HepG2 (cell line): ENCODE measurements around the gene SECTM1. TPM values are rescaled to one million over a fixed set of nuclear protein-coding genes. Genes with fewer than 3 reads are reported as not detected.

ENCODE experiments used
- CENPT ChIP-seq: sonication (generic); formaldehyde crosslinking; IDR thresholded peaks from 2 replicates; pipeline ENCODE4 v1.8.0; 2022; ENCODE audit warnings: low read depth, mild to moderate bottlenecking, moderate library complexity, missing genetic modification reagents
- ETV5 ChIP-seq: IDR thresholded peaks from 2 replicates; pipeline ENCODE4 v1.6.1; 2018; ENCODE audit warnings: missing biosample characterization, missing genetic modification reagents, inconsistent platforms, borderline replicate concordance
- FOXP1 ChIP-seq, 2 experiments: fragments of 450-650 bp in 1 of 2; IDR thresholded peaks; 2 replicates each; pipeline ENCODE4 v1.6.1; 2017 to 2018; ENCODE audit warnings: antibody characterized with exemption in 1 of 2
- KLF9 ChIP-seq: IDR thresholded peaks from 2 replicates; pipeline ENCODE4 v1.6.1; 2016; ENCODE audit warnings: low read depth
- POGK ChIP-seq: sonication (generic); formaldehyde crosslinking; conservative IDR thresholded peaks from 2 replicates; pipeline ENCODE4 v1.8.0; 2022; ENCODE audit warnings: mild to moderate bottlenecking, moderate library complexity, missing genetic modification reagents
- RXRB ChIP-seq: IDR thresholded peaks from 2 replicates; pipeline ENCODE4 v1.6.1; 2016; ENCODE audit warnings: borderline replicate concordance, missing genetic modification reagents, missing compliant biosample characterization
- SAP130 ChIP-seq: IDR thresholded peaks from 2 replicates; pipeline ENCODE4 v1.6.1; 2016; ENCODE audit warnings: low read depth
- SOX5 ChIP-seq: IDR thresholded peaks from 2 replicates; pipeline ENCODE4 v1.6.1; 2016; ENCODE audit warnings: borderline replicate concordance
- TEF ChIP-seq: sonication (generic); formaldehyde crosslinking; IDR thresholded peaks from 2 replicates; pipeline ENCODE4 v1.5.0; 2020; ENCODE audit warnings: missing genetic modification reagents
- ZMYM4 ChIP-seq: sonication (generic); formaldehyde crosslinking; IDR thresholded peaks from 2 replicates; pipeline ENCODE4 v1.8.1; 2023; ENCODE audit warnings: mild to moderate bottlenecking, missing genetic modification reagents
- ZNF160 ChIP-seq: sonication (generic); formaldehyde crosslinking; IDR thresholded peaks from 2 replicates; pipeline ENCODE4 v1.8.0; 2022; ENCODE audit warnings: mild to moderate bottlenecking, inconsistent platforms, missing genetic modification reagents
- ZNF317 ChIP-seq: sonication (generic); formaldehyde crosslinking; IDR thresholded peaks from 2 replicates; pipeline ENCODE4 v1.5.0; 2020; ENCODE audit warnings: mild to moderate bottlenecking, missing genetic modification reagents
- ZSCAN29 ChIP-seq: sonication (generic); formaldehyde crosslinking; conservative IDR thresholded peaks from 2 replicates; pipeline ENCODE4 v1.4.0; 2020; ENCODE audit warnings: mild to moderate bottlenecking, missing genetic modification reagents
- ZSCAN31 ChIP-seq: sonication (generic); formaldehyde crosslinking; IDR thresholded peaks from 2 replicates; pipeline ENCODE4 v1.5.0; 2020; ENCODE audit warnings: low read depth, mild to moderate bottlenecking, missing genetic modification reagents
- polyA plus RNA-seq, 8 experiments: library from polyadenylated mRNA; depleted of rRNA in 3 of 8; stranded (reverse) in 7 of 8; unstranded in 1 of 8; fragments of >200 nt; fragmentation: Illumina TruSeq in 4 of 8; extraction: Trizol in 4 of 8; gene quantifications; 2 replicates each; pipeline versions ENCODE4 v1.2.1 to v1.2.3, GENCODE V29; 2011 to 2016; ENCODE audit warnings: low read depth in 4 of 8, missing spikeins in 1 of 8, mixed read lengths in 1 of 8; ENCODE audit not compliant: insufficient read depth in 1 of 8
- total RNA-seq, 5 experiments: library from RNA; depleted of rRNA; stranded (reverse); fragments of >200 nt; fragmentation: Illumina TruSeq; extraction: Trizol; gene quantifications; 2 replicates each; pipeline ENCODE4 v1.2.3, GENCODE V29; 2016; ENCODE audit warnings: low read depth in 1 of 5
- TF ChIP-seq, protein P1 (sequence below), 2 experiments: fragments of 450-650 bp in 1 of 2; sonication (generic) in 1 of 2; formaldehyde crosslinking in 1 of 2; IDR thresholded peaks; 2 replicates each; pipeline versions ENCODE4 v1.6.1 to v1.8.0; 2016 to 2022; ENCODE audit warnings: antibody characterized with exemption in 1 of 2, mild to moderate bottlenecking in 1 of 2, missing genetic modification reagents in 1 of 2

SECTM1 gene
- total and polyA plus RNA-seq, 2 of the 13 experiments (the other 11 are each of a cell fraction or from before 2014, with no cell fraction given) = 3.5 to 5.3 TPM

GRCh38 chr17:82287868-82288801 lies 45.4 kb downstream of the SECTM1 start (continued):
- TF ChIP-seq ZNF317 (CRISPR knock-in tag) = peak; percentile 67; the same call in 1 of the 2 replicates
- TF ChIP-seq ZNF160 = peak; percentile 89; the same call in 1 of the 2 replicates
- TF ChIP-seq, protein P1, sequence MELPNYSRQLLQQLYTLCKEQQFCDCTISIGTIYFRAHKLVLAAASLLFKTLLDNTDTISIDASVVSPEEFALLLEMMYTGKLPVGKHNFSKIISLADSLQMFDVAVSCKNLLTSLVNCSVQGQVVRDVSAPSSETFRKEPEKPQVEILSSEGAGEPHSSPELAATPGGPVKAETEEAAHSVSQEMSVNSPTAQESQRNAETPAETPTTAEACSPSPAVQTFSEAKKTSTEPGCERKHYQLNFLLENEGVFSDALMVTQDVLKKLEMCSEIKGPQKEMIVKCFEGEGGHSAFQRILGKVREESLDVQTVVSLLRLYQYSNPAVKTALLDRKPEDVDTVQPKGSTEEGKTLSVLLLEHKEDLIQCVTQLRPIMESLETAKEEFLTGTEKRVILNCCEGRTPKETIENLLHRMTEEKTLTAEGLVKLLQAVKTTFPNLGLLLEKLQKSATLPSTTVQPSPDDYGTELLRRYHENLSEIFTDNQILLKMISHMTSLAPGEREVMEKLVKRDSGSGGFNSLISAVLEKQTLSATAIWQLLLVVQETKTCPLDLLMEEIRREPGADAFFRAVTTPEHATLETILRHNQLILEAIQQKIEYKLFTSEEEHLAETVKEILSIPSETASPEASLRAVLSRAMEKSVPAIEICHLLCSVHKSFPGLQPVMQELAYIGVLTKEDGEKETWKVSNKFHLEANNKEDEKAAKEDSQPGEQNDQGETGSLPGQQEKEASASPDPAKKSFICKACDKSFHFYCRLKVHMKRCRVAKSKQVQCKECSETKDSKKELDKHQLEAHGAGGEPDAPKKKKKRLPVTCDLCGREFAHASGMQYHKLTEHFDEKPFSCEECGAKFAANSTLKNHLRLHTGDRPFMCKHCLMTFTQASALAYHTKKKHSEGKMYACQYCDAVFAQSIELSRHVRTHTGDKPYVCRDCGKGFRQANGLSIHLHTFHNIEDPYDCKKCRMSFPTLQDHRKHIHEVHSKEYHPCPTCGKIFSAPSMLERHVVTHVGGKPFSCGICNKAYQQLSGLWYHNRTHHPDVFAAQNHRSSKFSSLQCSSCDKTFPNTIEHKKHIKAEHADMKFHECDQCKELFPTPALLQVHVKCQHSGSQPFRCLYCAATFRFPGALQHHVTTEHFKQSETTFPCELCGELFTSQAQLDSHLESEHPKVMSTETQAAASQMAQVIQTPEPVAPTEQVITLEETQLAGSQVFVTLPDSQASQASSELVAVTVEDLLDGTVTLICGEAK (IDR thresholded peaks at IDR 0.05) = no peak
- TF ChIP-seq, protein P1 (CRISPR knock-in tag; IDR thresholded peaks at IDR 0.05) = peak; percentile 86
- TF ChIP-seq SAP130 (CRISPR knock-in tag) = peak; percentile 98
- TF ChIP-seq KLF9 (CRISPR knock-in tag) = 0 out of 2 replicates have a peak, but pooled peaks have one; percentile 31
- peak; percentile 98 for TF ChIP-seq SOX5 (CRISPR knock-in tag)
- TF ChIP-seq POGK (CRISPR knock-in tag) = peak; percentile 91
- TF ChIP-seq FOXP1 (IDR thresholded peaks at IDR 0.05) = peak; percentile 69
- peak; percentile 95 for TF ChIP-seq FOXP1 (CRISPR knock-in tag; IDR thresholded peaks at IDR 0.05)
- peak; percentile 85 for TF ChIP-seq ETV5 (CRISPR knock-in tag)
- peak; percentile 95 for TF ChIP-seq ZMYM4 (CRISPR knock-in tag)
- peak; percentile 76; the same call in 1 of the 2 replicates for TF ChIP-seq ZSCAN31 (CRISPR knock-in tag)
- no peak for TF ChIP-seq TEF (CRISPR knock-in tag)
- peak; percentile 100 for TF ChIP-seq RXRB (CRISPR knock-in tag)
- peak; percentile 88 for TF ChIP-seq ZSCAN29 (CRISPR knock-in tag)
- 0 out of 2 replicates have a peak, but pooled peaks have one; percentile 31 for TF ChIP-seq CENPT (CRISPR knock-in tag)
